HG02610 (cell line): Measurements from ENCODE around the gene LARGE2.
A peak's percentile ranks its signal among the peaks of the same experiment; 100 is the strongest.
"Not testable (repeated sequence)": the region's sequence is repeated elsewhere in the genome, so short reads cannot be mapped to it uniquely, and the experiment has no call there.

ENCODE experiments used
- ATAC-seq: cut with Tn5 transposase; IDR thresholded peaks from one replicate; pipeline ENCODE4 v1.9.1; 2021; ENCODE audit warnings: mild to moderate bottlenecking, moderate library complexity; ENCODE audit not compliant: unreplicated experiment

Gene LARGE2

DNA sequence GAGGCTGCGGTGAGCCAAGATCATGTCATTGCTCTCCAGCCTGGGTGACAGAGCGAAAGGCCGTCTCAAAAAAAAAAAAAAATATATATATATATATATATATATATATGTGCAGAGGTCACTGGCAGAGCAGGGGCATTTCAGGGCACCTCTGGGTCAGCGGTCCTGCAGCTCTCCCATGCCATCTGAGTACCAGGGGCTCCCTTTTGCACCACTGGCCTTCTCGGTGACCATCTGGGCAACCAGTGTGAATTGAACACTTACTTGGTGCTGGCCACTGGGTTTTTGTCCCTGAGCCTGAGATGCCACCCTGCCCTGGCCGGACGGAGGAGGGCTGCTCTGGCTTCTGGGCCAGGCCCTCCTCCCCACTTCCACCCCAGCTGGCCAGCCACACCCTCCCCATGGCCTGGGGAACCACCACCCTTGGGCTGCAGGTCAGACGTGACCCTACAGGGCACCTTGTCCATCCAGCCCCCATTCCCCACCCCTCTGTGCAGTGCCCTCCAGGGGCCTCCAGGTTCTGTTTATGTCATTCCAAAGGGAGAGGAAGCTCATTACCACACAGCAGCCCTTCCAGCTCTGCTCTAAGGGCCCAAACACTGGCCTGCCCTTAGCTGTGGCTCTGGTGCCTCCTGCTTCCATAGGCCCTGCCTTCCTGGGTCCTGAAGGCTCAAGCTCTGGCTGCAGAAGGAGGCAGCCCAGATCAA lies 26.8 kb upstream of the LARGE2 start:
- no peak for ATAC-seq

DNA sequence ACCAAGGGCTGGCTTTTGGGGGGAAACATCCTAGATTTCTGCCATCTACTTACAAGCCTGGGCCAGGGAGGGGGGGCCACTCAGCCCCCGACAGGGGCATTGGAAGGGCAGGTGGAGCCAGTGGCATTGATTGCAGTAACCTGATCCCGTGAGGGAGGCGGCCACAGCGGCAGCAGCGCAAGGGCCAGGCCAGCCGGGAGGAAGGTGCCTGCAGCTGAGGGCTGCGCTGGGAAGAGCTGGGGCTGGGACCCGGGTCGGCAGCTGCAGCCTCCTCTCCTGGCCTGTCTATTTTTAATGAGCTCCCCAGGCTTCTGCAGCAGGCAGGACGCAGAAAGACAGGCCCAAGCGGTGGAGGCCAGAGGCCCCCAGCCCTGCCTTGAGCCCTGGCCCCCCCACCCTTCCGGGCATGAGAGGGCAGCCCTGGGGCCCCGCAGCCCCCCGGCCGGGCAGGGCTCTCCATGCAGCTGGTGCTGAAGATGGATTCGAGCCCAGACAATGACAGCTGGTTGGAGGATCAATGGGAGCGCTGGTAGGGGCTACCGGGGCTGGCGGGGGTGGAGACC lies 26.0 kb upstream of the LARGE2 start:
- no peak for ATAC-seq

DNA sequence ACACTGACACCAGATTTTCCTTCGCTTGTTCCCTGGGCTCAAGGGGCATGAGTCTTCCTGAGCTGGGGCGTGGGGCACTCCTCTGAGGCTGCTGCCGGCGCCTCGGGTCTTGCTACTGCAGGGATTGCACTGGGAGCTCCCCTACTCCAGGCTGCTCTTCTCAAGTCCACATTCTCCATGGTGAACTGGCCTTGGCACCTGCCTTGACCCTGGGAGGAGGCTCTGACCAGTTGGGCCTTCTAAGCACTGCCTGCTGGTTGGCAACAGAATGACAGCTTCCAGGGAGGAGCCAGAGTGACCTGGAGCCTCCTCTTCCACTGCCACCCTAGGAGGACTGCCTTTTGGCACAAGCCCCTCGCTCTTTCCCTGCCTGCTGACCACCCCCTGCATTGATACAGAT lies 24.9 kb upstream of the LARGE2 start:
- no peak for ATAC-seq

DNA sequence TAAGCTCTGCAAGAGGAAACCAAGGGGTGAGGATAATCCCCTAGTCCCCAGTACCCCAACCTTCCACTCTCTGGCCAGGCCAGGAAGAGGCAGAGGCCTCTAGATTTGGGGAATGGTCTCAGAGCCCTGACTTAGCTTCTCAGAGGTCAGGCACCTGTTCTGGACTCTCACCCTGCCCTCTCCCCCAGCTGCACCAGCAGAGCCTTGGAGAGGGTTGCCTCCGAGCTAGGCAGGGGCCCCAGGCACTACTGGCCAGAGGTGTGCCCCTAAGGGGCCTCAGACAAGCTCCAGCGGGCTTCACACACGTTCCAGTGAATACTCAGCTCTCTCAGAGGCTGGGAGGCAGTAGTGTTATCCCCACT lies 23.4 kb upstream of the LARGE2 start:
- no peak for ATAC-seq

DNA sequence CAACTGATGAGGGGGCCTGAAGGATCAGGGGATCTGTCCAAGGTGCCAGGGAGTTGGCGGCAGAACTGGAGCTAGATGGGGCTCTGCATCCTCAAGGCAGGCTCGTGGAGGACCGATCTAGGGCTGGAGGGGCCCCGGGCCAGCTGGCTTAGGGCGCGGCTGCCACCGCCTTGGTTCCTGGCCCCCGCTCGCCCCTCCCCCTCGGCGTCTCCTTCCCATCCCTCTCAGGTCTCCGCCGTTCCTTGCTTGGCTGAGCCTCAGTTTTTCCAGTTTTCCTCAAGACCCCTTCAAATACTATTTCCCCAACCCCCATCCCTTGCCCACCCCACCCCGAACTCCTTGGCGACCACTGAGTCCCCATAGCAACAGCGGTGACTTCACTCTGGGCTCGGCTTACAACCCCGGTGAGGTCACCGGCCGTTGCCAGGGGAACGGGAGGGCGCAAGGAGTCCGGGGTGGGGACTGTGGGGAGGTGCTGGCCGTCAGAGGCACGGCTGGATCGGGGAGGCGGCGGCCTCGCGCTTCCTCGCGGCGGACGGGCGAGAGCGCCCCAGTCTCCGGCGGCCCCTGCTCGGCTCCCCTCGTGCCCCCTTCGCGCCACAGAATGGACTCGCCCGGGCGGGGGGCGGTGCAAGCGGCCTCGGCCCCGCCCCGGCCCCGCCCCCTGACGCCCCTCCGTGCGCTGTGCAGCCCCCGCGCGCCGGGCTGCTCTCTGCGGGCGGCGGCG lies 22.8 kb upstream of the LARGE2 start:
- peak; percentile 67 for ATAC-seq

DNA sequence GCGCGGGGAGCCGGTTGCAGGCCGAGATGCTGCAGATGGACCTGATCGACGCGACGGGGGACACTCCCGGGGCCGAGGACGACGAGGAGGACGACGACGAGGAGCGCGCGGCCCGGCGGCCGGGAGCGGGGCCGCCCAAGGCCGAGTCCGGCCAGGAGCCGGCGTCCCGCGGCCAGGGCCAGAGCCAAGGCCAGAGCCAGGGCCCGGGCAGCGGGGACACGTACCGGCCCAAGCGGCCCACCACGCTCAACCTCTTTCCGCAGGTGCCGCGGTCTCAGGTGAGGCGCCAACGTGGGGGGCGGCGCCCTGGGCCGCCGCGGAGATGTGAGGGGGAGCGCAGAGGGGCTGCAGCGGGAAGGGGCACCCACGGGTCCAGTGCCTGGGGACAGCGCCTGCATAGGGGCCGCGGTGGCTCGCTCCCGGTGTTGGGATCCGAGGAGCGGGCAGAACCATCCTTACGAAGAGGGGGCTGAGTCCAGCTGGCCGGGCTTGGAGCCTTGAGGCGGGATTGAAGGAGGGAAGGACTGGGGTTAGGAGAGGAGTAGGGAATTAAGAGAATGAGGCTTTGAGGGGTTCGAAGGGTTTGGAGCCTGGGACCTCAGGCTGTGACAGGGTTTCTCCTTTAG lies 22.2 kb upstream of the LARGE2 start:
- ATAC-seq, result not testable (repeated sequence)

DNA sequence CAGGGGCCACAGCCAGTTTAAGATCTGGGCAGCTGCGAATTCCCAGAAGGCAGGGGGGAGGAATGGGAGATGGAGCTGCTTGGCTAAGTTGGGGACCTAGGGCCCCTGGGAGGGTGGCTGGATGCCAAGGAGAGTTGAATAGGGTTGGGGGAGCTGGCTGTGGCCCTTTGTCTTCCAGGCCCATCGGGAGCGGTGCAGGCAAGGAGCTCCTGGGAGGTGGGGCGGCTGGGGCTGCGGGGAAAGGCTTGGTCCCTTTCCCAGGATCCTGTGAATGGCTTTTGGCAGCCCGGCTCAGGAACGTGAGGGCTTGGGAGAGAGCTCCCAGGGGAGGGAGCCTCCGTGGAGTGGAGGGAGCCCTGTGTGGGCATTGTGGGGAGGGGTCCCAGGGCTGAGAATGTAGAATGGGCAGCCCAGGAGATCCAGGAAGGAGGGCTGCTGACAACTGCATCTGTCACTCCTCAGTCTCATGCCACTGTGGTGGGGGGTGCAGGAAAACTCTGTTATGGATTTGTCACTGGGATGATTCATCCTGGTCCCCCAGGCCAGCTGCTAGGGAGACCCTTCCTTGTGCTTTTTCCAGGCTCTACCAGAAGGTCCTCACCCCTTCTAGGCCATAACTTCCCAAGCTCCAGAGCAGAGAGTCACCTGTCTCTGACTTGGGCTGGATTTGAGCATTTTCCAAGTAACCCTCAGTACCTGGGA lies 21.4 kb upstream of the LARGE2 start:
- ATAC-seq, result no peak

DNA sequence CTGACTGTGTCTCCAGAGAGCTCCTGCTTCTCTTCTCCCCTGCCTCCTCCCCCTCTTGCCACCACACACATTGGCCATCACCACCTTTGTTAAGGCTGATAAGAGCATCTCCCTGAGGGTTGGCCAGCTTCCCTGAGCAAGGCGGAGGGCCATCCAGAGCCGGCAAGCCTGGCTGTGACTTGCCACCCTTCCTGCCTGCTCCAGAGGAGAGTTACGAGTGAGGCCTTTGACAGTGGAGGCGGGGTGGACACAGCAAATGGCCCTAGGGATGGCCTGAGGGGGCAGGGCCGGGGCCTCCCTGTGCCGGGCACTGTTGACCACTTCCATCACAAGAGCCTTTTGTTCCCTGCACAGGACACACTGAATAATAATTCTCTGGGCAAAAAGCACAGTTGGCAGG lies 20.8 kb upstream of the LARGE2 start:
- no peak for ATAC-seq

DNA sequence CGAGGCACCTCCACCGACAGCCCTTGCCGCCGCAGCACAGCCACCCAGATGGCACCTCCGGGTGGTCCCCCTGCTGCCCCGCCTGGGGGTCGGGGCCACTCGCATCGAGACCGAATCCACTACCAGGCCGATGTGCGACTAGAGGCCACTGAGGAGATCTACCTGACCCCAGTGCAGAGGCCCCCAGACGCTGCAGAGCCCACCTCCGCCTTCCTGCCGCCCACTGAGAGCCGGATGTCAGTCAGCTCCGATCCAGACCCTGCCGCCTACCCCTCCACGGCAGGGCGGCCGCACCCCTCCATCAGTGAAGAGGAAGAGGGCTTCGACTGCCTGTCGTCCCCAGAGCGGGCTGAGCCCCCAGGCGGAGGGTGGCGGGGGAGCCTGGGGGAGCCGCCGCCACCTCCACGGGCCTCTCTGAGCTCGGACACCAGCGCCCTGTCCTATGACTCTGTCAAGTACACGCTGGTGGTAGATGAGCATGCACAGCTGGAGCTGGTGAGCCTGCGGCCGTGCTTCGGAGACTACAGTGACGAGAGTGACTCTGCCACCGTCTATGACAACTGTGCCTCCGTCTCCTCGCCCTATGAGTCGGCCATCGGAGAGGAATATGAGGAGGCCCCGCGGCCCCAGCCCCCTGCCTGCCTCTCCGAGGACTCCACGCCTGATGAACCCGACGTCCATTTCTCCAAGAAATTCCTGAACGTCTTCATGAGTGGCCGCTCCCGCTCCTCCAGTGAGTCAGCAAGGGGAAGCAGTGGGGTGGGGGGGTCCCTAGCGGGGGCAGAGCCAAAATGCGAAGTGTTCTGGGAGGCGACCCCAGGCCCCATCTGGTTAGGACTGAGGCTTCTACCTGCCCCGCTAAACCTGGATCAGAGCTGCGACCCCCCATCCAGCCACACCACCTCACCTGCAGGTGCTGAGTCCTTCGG lies 19.7 kb upstream of the LARGE2 start:
- ATAC-seq, result no peak

DNA sequence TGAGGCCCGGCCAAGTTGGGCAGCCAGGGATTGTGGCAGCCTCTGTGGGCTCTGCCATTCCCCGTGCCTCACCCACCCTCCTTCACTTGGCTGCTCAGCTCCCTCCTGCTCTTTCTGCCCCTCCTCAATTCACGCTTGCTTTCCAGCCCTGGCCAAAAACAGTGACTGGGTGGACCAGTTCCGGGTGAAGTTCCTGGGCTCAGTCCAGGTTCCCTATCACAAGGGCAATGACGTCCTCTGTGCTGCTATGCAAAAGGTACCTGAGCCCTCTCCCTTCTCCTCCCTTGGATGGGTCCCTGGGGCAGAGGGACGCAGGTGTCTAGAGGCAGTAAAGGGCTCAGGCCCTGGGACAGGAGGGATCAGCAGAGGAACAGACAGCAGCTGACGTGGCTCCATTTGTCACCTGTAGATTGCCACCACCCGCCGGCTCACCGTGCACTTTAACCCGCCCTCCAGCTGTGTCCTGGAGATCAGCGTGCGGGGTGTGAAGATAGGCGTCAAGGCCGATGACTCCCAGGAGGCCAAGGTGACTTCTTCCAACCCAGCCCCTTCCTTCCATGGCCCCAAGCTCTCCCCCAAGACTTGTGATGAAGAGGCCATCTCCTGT lies 18.0 kb upstream of the LARGE2 start:
- no peak for ATAC-seq

DNA sequence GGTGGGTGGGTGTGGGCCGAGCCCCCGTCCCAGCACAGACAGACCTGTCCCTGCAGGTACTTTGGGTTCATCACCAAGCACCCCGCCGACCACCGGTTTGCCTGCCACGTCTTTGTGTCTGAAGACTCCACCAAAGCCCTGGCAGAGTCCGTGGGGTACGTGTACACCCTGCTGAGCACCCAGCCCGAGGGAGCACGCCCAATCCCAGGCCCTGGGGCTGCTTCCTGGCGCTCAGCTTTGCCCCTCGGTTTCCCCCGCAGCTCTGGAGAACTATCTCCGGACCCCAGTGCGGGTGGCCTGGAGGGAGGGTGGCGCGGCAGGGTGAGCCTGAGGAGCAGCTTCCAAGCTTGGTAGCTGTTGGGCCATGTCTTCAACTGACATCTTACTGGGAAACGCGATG lies 17.4 kb upstream of the LARGE2 start:
- ATAC-seq, result no peak

DNA sequence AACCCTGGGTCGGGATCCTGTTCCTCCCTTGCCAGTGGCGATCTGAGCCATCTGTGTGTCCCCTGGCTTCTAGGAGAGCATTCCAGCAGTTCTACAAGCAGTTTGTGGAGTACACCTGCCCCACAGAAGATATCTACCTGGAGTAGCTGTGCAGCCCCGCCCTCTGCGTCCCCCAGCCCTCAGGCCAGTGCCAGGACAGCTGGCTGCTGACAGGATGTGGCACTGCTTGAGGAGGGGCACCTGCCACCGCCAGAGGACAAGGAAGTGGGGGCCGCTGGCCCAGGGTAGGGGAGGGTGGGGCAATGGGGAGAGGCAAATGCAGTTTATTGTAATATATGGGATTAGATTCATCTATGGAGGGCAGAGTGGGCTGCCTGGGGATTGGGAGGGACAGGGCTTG lies 16.9 kb upstream of the LARGE2 start:
- not testable (repeated sequence) for ATAC-seq

DNA sequence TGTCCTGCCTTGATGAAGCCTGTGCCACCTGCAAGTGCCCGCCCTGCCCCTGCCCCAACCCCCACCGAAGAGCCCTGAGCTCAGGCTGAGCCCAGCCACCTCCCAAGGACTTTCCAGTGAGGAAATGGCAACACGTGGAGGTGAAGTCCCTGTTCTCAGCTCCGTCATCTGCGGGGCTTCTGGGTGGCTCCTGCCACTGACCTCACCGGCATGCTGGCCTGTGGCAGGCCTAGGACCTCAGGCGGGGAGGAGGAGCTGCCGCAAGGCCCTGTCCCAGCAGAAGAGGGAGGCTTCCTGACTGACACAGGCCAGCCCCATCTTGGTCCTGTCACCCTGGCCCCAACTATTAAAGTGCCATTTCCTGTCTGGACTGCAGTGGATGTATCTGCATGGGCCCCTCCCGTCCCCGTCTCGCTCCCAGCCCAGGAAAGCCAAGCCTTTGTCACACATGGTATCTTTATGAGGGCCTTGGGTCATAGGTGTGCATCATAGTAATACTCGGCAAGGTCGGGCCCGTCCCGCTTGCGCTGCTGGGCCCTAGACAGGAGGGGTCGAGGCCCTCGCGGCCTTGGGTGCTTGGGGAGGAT lies 16.3 kb upstream of the LARGE2 start:
- ATAC-seq, result no peak

DNA sequence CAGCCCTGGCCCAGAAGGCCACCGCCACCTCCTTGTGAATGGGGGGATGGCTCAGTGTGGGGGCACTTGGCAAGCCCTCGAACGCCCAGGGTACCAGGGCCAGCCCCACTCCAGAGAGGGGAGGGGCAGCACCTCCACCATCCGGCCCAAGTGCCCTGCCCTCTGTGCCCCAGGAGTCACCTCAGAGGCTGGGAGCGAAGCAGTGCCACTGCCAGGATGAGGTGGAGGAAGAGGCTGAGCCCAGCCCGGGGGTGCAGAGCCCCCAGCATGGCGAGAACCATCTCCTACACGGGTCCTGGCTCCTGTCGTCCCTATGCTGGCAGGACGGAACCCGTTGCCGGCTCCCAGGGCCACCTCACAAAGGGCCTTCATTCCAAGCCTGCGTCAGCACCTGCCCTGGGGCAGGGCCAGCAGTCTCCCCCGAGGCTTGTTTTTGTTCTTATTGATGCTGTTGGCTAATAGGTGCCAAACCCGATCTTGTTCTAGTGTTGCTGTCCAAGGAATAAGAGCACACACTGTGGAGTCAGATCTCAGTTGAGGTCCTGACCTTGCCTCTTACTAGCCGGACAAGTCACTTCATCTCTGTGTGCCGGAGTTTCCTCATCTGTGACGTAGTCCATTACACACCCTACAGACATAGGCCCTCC lies 15.4 kb upstream of the LARGE2 start, which contains the start of gene FREY1:
Gene FREY1 (minus strand): TSS at position 307 of the 647 bp plus-strand sequence. CDS start 26 bp downstream, at position 281.
- ATAC-seq, result no peak

DNA sequence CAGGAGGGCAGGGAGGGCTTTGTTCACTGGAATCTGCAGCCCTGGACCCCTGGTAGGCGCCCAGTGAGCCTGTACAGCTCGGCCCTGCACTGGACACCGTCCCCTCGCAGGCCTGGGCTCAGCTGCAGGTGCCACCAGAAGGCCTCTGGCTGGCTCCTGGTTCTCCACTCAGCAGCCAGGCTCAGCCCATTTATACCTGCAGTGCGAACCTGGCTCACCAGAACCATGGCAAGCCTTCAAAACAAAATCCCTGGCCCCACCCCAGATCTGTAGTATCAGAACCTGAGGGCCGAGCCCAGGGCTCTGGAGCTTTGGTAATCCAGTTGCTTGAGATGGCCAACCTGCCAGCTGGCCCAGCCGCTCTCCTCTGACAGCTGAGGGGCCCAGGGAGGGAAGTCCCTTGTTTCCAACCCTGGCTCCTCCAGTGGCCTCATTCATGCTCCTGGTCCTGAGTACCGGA lies 14.5 kb upstream of the LARGE2 start:
- ATAC-seq, result no peak

DNA sequence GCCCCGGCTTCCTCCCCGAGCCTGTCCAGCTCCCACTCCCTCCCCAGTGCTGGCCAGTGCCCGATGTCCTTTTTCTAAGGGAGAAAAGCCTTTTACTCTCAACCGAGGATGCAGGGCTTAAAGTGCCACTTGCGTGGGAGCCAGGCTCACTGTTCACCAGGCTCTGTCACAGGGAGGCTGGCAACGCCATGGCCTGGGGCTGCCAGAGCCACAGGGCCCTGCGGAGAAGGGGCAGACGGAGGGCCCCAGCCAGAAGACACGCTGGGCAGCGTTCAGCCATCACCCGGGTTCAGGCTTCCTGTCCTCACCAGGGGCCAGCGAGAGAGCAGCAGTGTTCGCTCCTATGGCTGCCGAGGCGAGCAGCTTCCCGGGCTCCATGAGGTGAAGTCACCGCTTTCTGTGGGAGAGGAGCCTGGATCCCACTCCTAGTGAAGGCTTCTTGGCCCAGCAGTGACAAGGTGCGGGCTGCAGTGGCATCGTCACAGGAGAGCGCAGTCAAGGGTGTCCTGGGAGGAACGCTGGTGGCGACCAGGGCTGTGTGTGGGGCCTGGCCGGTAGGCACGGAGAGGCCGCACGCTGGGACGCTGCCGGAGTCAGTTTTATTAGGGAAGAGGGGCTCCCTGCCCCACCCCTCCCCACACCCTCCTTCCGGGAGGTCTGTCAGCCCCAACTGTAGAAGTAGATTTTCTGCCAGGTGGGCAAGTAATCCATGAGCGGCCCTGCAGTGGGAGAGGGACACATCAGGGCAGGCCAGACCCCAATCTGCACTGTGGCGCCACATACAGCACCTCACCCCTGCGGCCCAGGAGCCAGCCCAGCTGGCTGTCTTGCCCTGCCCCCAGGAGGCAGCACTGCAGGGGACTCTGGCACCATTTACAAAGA lies 12.6 kb upstream of the LARGE2 start:
- no peak for ATAC-seq

DNA sequence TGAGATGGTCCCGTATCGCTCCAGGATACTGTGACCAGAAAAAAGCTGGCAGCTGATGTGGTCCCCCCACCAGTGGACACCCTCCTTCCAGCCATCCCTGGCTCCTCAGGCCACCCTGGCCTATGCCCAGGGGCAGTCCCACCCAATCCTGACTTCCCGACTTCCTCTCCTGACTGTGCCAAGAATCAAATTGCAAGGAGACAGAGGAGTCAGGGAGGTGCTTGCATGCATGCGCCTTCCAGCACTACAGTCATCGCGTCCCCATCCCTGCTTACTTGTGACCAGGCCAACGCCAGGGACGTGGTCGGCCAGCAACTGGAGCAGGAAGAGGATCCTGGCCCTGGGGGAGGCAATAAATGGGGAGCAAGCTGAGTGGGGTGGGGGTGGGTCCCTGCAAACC lies 11.8 kb upstream of the LARGE2 start:
- no peak for ATAC-seq

DNA sequence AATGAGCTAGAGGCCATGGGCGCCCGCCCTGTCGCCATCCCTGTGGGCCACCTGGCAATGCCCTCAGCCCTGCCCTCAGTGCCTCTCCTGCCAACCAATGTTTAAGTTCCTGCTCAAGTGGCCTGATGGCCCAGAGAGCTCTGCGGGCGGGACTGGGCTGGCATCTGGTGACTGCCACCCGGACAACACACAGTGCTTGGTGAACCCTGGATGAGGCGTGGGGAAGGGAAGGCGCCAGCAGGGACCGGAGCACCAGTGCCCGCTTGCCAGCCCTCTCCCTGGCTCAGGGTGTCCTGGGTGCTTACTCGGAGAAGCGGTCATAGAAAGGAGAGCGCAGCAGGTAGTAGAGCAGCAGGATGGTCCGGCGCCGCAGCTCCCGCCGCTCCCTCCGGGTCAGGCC lies 8.9 kb upstream of the LARGE2 start:
- no peak for ATAC-seq
